K562 (cell line): Measurements from ENCODE around the gene CHD6.

Experiments used
- FOSL1 ChIP-seq: fragments of 200-800 bp; sonication (Bioruptor generic); conservative IDR thresholded peaks from 2 replicates; pipeline ENCODE4 v1.6.1; 2016; ENCODE audit warnings: missing genetic modification characterization, missing compliant biosample characterization
- NR2C2 ChIP-seq, 2 experiments: fragments of 200-800 bp in 1 of 2; sonication (Bioruptor generic) in 1 of 2; sonication (generic) in 1 of 2; formaldehyde crosslinking in 1 of 2; IDR thresholded peaks; 2 replicates each; pipeline versions ENCODE4 v1.6.1 to v1.8.0; 2016 to 2022; ENCODE audit warnings: mild to moderate bottlenecking in 1 of 2, missing compliant biosample characterization in 1 of 2, missing genetic modification characterization in 1 of 2, missing genetic modification reagents in 1 of 2
- POLR2A ChIP-seq: fragments of 450-650 bp; conservative IDR thresholded peaks from 2 replicates; pipeline ENCODE4 v1.6.1; 2016
- RAD21 ChIP-seq, 2 experiments: fragments of 250-450 bp in 1 of 2; fragments of 450-650 bp in 1 of 2; sonication (Bioruptor Pico) in 1 of 2; formaldehyde crosslinking in 1 of 2; IDR thresholded peaks in 1 of 2; conservative IDR thresholded peaks in 1 of 2; 2 replicates each; pipeline versions ENCODE4 v1.4.0 to v1.8.0; 2020 to 2022; ENCODE audit warnings: mild to moderate bottlenecking in 2 of 2, moderate library complexity in 1 of 2
- TAF7 ChIP-seq: fragments of 450-650 bp; IDR thresholded peaks from 2 replicates; pipeline ENCODE4 v1.6.1; 2016; ENCODE audit warnings: missing genetic modification characterization, missing compliant biosample characterization
- U2AF2 ChIP-seq: fragments of 200-400 bp; formaldehyde crosslinking; optimal IDR thresholded peaks from 2 replicates; pipeline ENCODE3; 2017; ENCODE audit warnings: low read depth, mild to moderate bottlenecking, low read length
- YY1 ChIP-seq, 3 experiments: IDR thresholded peaks; 2 replicates each; pipeline ENCODE4 v1.6.1; 2011; ENCODE audit warnings: low read length in 2 of 3, mild to moderate bottlenecking in 2 of 3, moderate library complexity in 2 of 3, borderline replicate concordance in 1 of 3, control low read depth in 1 of 3, low read depth in 1 of 3; ENCODE audit not compliant: insufficient read depth in 3 of 3, insufficient replicate concordance in 2 of 3, control insufficient read depth in 1 of 3, insufficient read length in 1 of 3; ENCODE audit errors: extremely low read depth in 1 of 3
- ZFP1 ChIP-seq: fragments of 450-650 bp; formaldehyde crosslinking; IDR thresholded peaks from 2 replicates; pipeline ENCODE4 v1.4.0; 2020; ENCODE audit warnings: mild to moderate bottlenecking, mixed read lengths

DNA sequence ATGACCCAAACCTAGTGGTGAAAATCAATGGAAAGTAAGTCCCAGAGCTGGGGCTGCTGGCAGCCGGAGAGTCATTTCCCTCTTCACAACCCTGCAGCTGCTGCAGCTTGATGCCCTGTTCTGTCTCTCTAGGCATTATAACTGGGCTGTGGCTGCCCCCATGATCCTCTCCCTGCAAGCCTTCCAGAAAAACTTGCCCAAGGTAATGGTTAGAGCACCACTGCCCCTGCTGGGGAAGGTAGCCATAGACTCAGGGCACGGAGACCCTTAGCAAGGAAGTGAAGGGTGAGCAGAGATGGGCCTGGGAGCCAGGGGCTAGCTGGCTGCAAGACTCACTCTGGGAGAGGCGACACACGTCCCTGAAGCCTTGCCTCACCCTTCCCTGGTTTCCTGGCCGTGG is 265.5 kb downstream of the CHD6 start:
- TF ChIP-seq POLR2A (no peak), TAF7 (no peak), NR2C2 (CRISPR knock-in tag; IDR thresholded peaks at IDR 0.05) (no peak), NR2C2 (tag; IDR thresholded peaks at IDR 0.05) (no peak), YY1 (IDR thresholded peaks at IDR 0.05; ENCODE audit: borderline replicate concordance in 1 of 3, control insufficient read depth in 1 of 3, extremely low read depth in 1 of 3, insufficient read depth in 3 of 3, insufficient read length in 1 of 3, insufficient replicate concordance in 2 of 3, low read depth in 1 of 3, low read length in 2 of 3) (no peak), ZFP1 (no peak), U2AF2 (no peak), RAD21 (CRISPR knock-in tag; conservative IDR thresholded peaks at IDR 0.05 in 1 of 2, IDR thresholded peaks at IDR 0.05 in 1 of 2) (no peak), FOSL1 (tag) (no peak)
